ENCODE results near the gene HOXB6.

The HOXB6 gene

GRCh38 chr17:48621410-48622392 is 16.9 kb upstream of the HOXB6 start:
- no peak for DNase-seq

- DNase-seq = no peak
Measured at GRCh38 chr17:48620461-48621139, 15.8 kb upstream of the HOXB6 start.

GRCh38 chr17:48619826-48620449 is 15.2 kb upstream of the HOXB6 start:
- DNase-seq = no peak

GRCh38 chr17:48618256-48618896 is 13.6 kb upstream of the HOXB6 start:
- DNase-seq = peak; percentile 92

GRCh38 chr17:48617471-48618255 is 12.9 kb upstream of the HOXB6 start:
- no peak for DNase-seq

GRCh38 chr17:48616717-48617470 is 12.1 kb upstream of the HOXB6 start:
- DNase-seq = no peak

GRCh38 chr17:48615963-48616716 is 11.4 kb upstream of the HOXB6 start:
- DNase-seq = no peak

- DNase-seq = no peak
Measured at GRCh38 chr17:48615047-48615962, 10.5 kb upstream of the HOXB6 start, which contains the start of gene HOXB8. HOXB8 (minus strand) TSS chr17:48615292; CDS start chr17:48614704, 588 bp downstream.

GRCh38 chr17:48613862-48614694 is 9.3 kb upstream of the HOXB6 start:
- DNase-seq = no peak

GRCh38 chr17:48612854-48613691 is 8.3 kb upstream of the HOXB6 start:
- DNase-seq = no peak

- DNase-seq = no peak
Measured at GRCh38 chr17:48612456-48612853, 7.7 kb upstream of the HOXB6 start.

- no peak for DNase-seq
Measured at GRCh38 chr17:48611681-48612455, 7.1 kb upstream of the HOXB6 start.

- DNase-seq = no peak
Measured at GRCh38 chr17:48611213-48611612, 6.4 kb upstream of the HOXB6 start.

- no peak for DNase-seq
Measured at GRCh38 chr17:48610282-48611211, 5.8 kb upstream of the HOXB6 start, which contains the start of gene HOXB7. HOXB7 (minus strand) TSS chr17:48611017; CDS start chr17:48610918, 99 bp downstream.

- DNase-seq = no peak
Measured at GRCh38 chr17:48609759-48610281, 5.0 kb upstream of the HOXB6 start.
